DMS 273 treated with DMSO at 0.1 percent for 48 hours (cell line): ENCODE results near the gene SPTBN5.

Experiments used
- DNase-seq: peaks from one replicate; lab custom pipeline; 2025; lab: John Stamatoyannopoulos, UW

Gene SPTBN5

GRCh38 chr15:41866263-41866703 is 27.6 kb downstream of the SPTBN5 start:
- no peak for DNase-seq

- no peak for DNase-seq
These were observed 28.3 kb downstream of the SPTBN5 start for GRCh38 chr15:41865490-41866055.

GRCh38 chr15:41862515-41863116 is 31.2 kb downstream of the SPTBN5 start:
- no peak for DNase-seq

- DNase-seq: no peak
These were observed 32.0 kb downstream of the SPTBN5 start for GRCh38 chr15:41861736-41862356.

- no peak for DNase-seq
These were observed 33.6 kb downstream of the SPTBN5 start for GRCh38 chr15:41860049-41860828.

GRCh38 chr15:41858756-41859155 is 35.1 kb downstream of the SPTBN5 start:
- DNase-seq: no peak

GRCh38 chr15:41857316-41857715 is 36.5 kb downstream of the SPTBN5 start:
- DNase-seq: no peak

- no peak for DNase-seq
These were observed 37.1 kb downstream of the SPTBN5 start for GRCh38 chr15:41856716-41857115.

- no peak for DNase-seq
These were observed 37.6 kb downstream of the SPTBN5 start for GRCh38 chr15:41856262-41856661.

- DNase-seq: no peak
These were observed 38.4 kb downstream of the SPTBN5 start for GRCh38 chr15:41855261-41855961.

- no peak for DNase-seq
These were observed 39.4 kb downstream of the SPTBN5 start for GRCh38 chr15:41854443-41854842.

- no peak for DNase-seq
These were observed 40.0 kb downstream of the SPTBN5 start for GRCh38 chr15:41853831-41854230.

- no peak for DNase-seq
These were observed 40.9 kb downstream of the SPTBN5 start for GRCh38 chr15:41852736-41853590.

- DNase-seq: no peak
These were observed 42.0 kb downstream of the SPTBN5 start for GRCh38 chr15:41851755-41852370.

- DNase-seq: no peak
These were observed 42.7 kb downstream of the SPTBN5 start for GRCh38 chr15:41851167-41851523.

- no peak for DNase-seq
These were observed 43.2 kb downstream of the SPTBN5 start for GRCh38 chr15:41850482-41851166.

GRCh38 chr15:41849861-41850260 is 44.0 kb downstream of the SPTBN5 start:
- no peak for DNase-seq

- DNase-seq: no peak
These were observed 44.6 kb downstream of the SPTBN5 start for GRCh38 chr15:41849204-41849603.

- no peak for DNase-seq
These were observed 45.2 kb downstream of the SPTBN5 start for GRCh38 chr15:41848631-41849030.

- DNase-seq: no peak
These were observed 45.9 kb downstream of the SPTBN5 start for GRCh38 chr15:41847981-41848380.
